ENCODE measurements around the gene PARVB.
"Not testable (repeated sequence)": the region's sequence is repeated elsewhere in the genome, so short reads cannot be mapped to it uniquely, and the experiment has no call there.

The PARVB gene

DNA sequence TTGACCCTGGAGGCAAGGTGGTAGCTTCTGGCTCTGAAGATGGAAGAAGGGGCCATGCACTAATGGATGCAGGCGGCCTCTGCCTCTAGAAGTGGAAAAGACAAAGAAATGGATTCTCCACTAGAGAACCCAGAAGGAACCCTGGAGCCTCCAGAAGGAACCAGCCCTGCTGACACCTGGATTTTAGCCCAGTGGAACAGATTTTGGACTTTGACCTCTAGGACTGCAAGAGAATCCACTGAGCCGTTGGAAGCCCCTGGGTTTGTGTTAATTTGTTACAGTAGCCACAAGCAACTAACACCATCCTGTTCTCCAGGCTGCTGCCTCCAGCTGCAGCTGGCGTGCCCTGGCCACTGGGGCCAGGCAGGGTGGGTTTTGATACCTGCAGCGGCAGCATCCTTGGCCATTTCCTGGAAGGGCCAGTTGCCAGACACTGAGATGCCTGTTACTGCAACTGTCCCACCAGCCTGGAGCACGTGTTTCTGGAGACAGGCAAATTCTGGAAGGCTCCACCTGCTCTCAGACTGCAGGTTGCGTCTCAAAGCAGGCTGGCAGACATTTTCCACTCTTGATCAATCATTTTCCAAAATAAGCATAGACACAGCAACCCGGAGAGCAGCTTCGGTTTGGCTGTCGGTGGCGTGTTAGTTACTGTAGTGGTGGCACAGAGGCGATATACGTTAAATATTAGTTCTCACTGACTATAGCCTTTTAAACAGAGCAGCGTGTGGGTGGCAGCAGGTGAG, 79.8 kb downstream of the PARVB start:
- DNase-seq: no peak

- no peak for DNase-seq
These were observed 83.2 kb downstream of the PARVB start for GRCh38 chr22:44107340-44107739.

GRCh38 chr22:44108076-44108475, 84.0 kb downstream of the PARVB start:
- DNase-seq: no peak

DNA sequence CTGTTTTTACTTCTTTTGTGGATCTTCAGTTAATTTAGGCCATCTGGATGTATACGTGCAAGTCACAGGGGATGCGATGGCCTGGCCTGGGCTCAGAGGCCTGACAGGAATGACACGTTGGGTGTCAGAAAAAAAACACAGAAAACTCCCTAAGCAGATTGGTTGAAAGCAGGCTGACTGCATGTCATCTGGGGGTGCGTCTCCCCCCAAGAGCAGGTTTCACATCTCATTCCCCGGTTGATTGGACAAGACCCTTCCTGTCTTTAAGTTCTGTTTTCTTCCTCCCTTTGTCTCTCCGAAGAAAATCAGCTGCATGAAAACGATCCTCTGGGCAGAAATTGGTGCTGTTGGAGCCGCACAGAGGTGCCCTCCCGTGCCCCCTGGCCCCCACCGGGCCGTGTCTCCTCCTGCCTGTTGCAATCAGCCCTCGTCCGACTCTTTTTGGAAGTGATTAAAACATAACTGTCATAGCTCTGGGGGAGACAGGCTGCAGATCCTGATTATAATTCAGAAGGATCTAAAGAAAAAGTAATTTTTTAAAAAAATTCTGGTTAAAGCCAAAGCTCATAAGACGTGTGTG, 84.8 kb downstream of the PARVB start:
- no peak for DNase-seq

DNA sequence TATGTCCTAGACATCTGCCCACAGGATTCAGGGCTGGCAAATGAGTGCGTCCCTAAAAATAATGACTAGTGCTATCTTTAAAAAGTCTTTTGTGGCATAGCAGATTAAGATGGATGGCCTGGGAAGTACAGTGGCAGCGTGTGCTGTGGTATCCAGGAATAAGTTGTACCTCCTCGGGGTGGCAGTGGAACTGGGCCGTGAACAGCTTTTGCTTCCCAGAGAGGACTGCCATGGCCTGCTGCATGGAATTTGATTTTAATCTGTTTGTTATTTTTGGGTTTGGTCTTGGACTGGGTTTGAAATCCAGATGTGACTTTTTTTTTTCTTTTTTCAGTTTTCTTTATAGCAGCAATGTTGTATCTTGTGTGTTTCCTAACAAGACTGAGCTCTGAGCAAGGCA, 85.3 kb downstream of the PARVB start:
- no peak for DNase-seq

DNA sequence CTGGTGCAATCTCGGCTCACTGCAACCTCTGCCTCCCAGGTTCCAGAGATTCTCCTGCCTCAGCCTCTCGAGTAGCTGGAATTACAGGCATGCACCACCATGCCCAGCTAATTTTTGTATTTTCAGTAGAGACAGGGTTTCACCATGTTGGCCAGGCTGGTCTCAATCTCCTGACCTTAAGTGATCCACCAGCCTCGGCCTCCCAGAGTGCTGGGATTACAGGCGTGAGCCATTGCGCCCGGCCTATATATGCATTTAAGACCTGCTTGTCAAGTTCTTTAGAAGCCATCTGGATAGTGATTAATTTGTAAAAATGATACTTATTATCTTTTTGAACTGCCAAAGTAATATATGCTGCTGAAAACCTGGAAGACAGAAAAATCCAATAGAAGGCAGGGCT, 86.6 kb downstream of the PARVB start:
- DNase-seq: not testable (repeated sequence)

GRCh38 chr22:44111562-44112155, 87.6 kb downstream of the PARVB start:
- no peak for DNase-seq

GRCh38 chr22:44112191-44112590, 88.1 kb downstream of the PARVB start:
- DNase-seq: no peak

GRCh38 chr22:44116331-44116730, 92.2 kb downstream of the PARVB start:
- no peak for DNase-seq

DNA sequence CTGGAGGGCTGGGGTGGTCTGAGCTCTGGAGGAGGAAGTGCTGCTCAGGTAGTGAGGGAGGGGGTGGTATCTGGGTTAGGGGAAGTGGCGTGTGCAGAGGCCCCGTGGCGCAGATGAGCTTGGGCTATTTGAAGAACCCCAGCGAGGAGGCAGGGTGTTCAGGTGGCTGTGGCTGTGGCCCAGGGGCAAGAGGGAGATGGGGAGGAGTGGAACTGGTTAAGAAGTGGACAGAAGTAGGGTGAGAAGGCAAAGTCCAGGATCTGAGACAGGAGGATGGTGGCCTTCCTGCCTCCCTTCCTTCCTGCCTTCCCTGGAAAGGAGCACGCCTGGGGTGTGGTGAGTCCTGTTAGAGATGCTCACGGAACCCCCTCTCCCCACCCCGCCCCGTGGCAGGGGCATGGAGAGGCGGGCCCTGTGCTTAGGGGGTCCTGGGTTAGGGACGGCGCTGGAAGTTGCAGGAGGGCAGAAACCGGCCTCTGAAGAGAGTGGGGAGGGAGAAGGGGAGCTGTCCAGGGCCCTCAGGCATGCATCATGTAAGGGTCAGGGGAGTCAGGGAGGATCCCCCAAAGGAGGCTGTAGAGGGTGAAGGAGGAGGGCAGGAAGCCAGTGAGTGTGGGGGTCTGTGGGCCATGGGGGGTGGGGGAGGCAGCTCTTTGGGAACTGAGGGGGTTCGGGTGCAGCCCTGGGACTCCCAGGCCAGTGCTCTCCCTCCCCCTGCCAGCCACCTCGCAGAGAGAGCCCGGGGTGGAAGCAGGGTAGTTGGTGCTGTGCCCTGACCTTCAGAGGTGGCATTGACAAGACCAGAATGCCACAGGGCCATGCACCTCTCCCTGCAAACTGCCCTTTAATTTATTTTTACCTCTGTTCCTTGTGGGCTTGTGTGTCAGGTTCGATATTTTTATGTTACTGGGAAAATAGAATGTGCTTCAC, 92.9 kb downstream of the PARVB start:
- DNase-seq: no peak

- DNase-seq: no peak
These were observed 93.6 kb downstream of the PARVB start for GRCh38 chr22:44117746-44118145.

GRCh38 chr22:44118645-44119315, 94.7 kb downstream of the PARVB start:
- no peak for DNase-seq

GRCh38 chr22:44119669-44120313, 95.7 kb downstream of the PARVB start:
- DNase-seq: no peak

DNA sequence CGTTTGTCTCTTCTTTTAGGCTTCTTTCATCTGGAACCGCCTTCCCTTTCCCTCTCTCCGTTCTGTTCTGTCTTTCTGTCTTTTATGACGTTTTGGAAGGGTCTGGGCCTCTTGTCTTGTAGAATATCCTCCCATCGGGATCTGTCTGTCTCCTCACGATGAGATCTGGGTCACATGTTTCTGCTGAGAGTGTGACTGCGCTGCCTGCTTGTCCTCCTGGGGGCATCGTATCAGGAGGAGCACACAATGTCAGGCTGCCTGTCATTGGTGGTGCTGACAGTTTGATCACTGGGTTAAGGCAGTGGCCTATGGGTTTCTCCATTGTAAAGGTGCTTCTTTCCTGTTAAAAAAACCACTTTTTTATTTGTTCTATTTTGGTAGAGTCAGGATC, 96.2 kb downstream of the PARVB start:
- DNase-seq: no peak

DNA sequence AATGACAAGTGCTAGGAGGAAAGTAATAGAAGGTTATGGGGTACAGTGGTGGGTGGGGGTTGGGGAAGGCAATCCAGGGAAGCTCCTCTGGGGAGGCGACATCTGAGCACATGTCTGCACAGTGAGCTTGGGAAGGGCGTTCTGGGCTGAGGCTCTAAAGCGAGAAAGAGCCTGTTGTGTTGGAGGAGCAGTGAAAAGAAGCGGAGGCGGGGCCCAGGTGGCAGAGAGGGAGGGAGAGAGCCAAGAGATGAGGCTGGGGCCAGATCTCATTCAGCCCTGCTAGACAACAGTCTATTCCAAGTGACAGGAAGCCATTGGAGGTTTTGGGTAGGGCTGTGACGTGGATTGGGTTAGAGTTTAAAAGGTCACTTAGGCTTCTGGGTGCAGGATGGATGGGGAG, 101.3 kb downstream of the PARVB start:
- no peak for DNase-seq

GRCh38 chr22:44126807-44127206, 102.7 kb downstream of the PARVB start:
- no peak for DNase-seq

GRCh38 chr22:44127356-44127755, 103.3 kb downstream of the PARVB start:
- DNase-seq: no peak

DNA sequence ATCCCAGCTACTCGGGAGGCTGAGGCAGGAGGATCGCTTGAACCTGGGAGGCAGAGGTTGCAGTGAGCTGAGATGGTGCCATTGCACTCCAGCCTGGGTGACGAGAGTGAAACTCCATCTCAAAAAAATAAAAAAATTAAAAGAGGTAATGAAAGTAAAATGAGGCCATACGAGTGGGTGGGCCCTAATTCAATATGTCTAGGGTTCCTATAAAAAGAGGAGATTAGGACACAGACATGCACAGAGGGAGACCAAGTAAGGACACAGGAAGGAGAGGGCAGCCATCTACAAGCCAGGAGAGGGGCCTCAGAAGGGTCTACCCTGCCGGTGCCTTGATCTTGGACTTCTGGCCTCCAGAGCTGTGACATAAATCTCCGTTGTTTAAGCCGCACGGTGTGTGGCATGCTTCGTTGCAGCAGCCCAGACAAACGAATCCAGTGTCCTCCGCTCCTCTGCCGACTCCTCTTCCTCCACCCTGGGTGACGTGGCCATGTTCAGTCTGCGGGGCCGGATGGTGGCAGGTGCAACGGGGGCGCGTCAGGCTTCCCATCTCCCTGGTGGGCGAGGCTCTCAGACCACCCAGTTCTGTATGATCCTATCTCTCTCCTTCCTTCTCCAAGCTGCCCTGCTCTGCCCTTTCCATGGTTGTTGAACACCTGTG, 105.0 kb downstream of the PARVB start:
- peak in 1 of 51 donors; percentile 59 for DNase-seq

DNA sequence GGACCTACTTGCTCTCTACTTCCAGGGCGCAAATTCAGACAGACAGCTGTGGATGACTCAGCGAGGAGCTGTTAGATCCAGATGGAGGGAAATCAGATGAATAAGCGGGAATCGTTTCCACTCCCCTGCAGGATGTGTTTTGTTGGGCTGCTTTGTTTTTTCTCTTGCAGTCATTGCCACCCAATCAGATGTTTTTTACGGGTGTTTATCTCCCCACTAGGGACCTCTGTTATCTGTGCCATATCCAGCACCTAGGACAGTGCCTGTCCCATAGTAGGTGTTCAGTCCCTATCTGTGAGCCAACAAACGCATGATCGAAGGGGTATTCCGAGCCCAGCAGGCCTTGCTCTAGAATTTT, 105.5 kb downstream of the PARVB start:
- peak in 2 of 51 donors; percentile 31 to 59 for DNase-seq

GRCh38 chr22:44130076-44130711, 106.1 kb downstream of the PARVB start:
- peak in 5 of 51 donors; percentile 13 to 33 (median 29) for DNase-seq

All from hypothalamus (tissue), 51 donors.